SU-DHL-6 (cell line): Measurements from ENCODE around the gene FEM1B.

Experiments used
- CTCF ChIP-seq: fragments of 200-600 bp; sonication (generic); IDR thresholded peaks from one replicate; pipeline ENCODE4 v1.5.1; 2017; ENCODE audit warnings: antibody characterized with exemption, mild to moderate bottlenecking, low read length, moderate library complexity; ENCODE audit not compliant: insufficient read depth, poor library complexity, severe bottlenecking
- EZH2phosphoT487 ChIP-seq: fragments of 200-600 bp; sonication (generic), shearing (Covaris generic); conservative IDR thresholded peaks from 2 replicates; pipeline ENCODE4 v1.6.1; 2018; ENCODE audit warnings: mild to moderate bottlenecking, antibody characterized with exemption, low read length, moderate library complexity, mixed read lengths

- TF ChIP-seq CTCF = no peak
- TF ChIP-seq EZH2phosphoT487 = no peak
Observed at GRCh38 chr15:68318931-68319909, 41.7 kb downstream of the FEM1B start.
